GM23338 (cell line): ENCODE measurements around the gene ZNF595. TPM values are rescaled to one million over a fixed set of nuclear protein-coding genes. Genes with fewer than 3 reads are reported as not detected.
A peak's percentile ranks its signal among the peaks of the same experiment; 100 is the strongest.
"Not testable (repeated sequence)": the region's sequence is repeated elsewhere in the genome, so short reads cannot be mapped to it uniquely, and the experiment has no call there.

ENCODE experiments used
- ATAC-seq: fragments of 200-7000 bp; cut with Tn5 transposase; 3 replicates; pipeline ENCODE4 v1.9.1; 2020
- DNase-seq: peaks from one replicate; pipeline ENCODE4 v3.0.0-alpha.2; 2015; ENCODE audit warnings: low spot score
- H2AFZ ChIP-seq: fragments of 200-600 bp; sonication (generic); 2 replicates; pipeline ENCODE4 v1.8.0; 2016; ENCODE audit warnings: antibody characterized with exemption, mild to moderate bottlenecking, moderate library complexity
- H3F3A ChIP-seq: fragments of 200-600 bp; sonication (generic); replicated peaks from 2 replicates; pipeline ENCODE4 v1.8.0; 2017; ENCODE audit warnings: antibody characterized with exemption, mixed run types, low read depth
- H3K27ac ChIP-seq: fragments of 200-600 bp; sonication (generic); 2 replicates; pipeline ENCODE4 v1.6.1; 2016; ENCODE audit warnings: low read depth
- H3K27me3 ChIP-seq: fragments of 200-600 bp; sonication (generic); 2 replicates; pipeline ENCODE4 v1.8.0; 2016; ENCODE audit warnings: mild to moderate bottlenecking, mixed run types, moderate library complexity; ENCODE audit not compliant: insufficient read depth
- H3K36me3 ChIP-seq: fragments of 200-600 bp; sonication (generic); 2 replicates; pipeline ENCODE4 v1.8.0; 2016; ENCODE audit warnings: mild to moderate bottlenecking; ENCODE audit not compliant: insufficient read depth
- H3K4me1 ChIP-seq: fragments of 200-600 bp; sonication (generic); 2 replicates; pipeline ENCODE4 v1.8.0; 2016; ENCODE audit warnings: mild to moderate bottlenecking, moderate library complexity; ENCODE audit not compliant: insufficient read depth
- H3K4me2 ChIP-seq: fragments of 200-600 bp; sonication (generic); 2 replicates; pipeline ENCODE4 v1.7.1; 2017; ENCODE audit warnings: mixed run types
- H3K4me3 ChIP-seq: fragments of 200-600 bp; sonication (generic); 2 replicates; pipeline ENCODE4 v1.6.1; 2016; ENCODE audit warnings: mixed run types
- H3K79me2 ChIP-seq: fragments of 200-600 bp; sonication (generic); replicated peaks from 2 replicates; pipeline ENCODE4 v1.8.0; 2017; ENCODE audit warnings: mild to moderate bottlenecking; ENCODE audit not compliant: insufficient read depth
- H3K9me2 ChIP-seq: fragments of 200-600 bp; sonication (generic); 2 replicates; pipeline ENCODE4 v1.8.0; 2017; ENCODE audit not compliant: insufficient read depth
- H4K20me1 ChIP-seq: fragments of 200-600 bp; sonication (generic); replicated peaks from 2 replicates; pipeline ENCODE4 v1.8.0; 2017; ENCODE audit warnings: mild to moderate bottlenecking; ENCODE audit not compliant: insufficient read depth
- H3K27ac Mint-ChIP-seq: 2 replicates; pipeline ENCODE4 v1.8.0; 2020; ENCODE audit warnings: inconsistent platforms, mild to moderate bottlenecking, moderate library complexity, mixed read lengths
- H3K27me3 Mint-ChIP-seq: 3 replicates; pipeline ENCODE4 v1.8.0; 2022; ENCODE audit warnings: low read depth, mild to moderate bottlenecking, moderate library complexity, mixed read lengths, inconsistent platforms; ENCODE audit not compliant: insufficient read depth, poor library complexity
- H3K36me3 Mint-ChIP-seq: 3 replicates; pipeline ENCODE4 v1.8.0; 2021; ENCODE audit warnings: low read depth, mild to moderate bottlenecking, inconsistent platforms, moderate library complexity, mixed read lengths
- H3K4me1 Mint-ChIP-seq: 3 replicates; pipeline ENCODE4 v1.8.0; 2020; ENCODE audit warnings: mild to moderate bottlenecking, inconsistent platforms, mixed read lengths
- H3K4me3 Mint-ChIP-seq: 3 replicates; pipeline ENCODE4 v1.8.0; 2021; ENCODE audit warnings: moderate library complexity, mild to moderate bottlenecking, inconsistent platforms, mixed read lengths
- H3K9me3 Mint-ChIP-seq: 3 replicates; pipeline ENCODE4 v1.8.0; 2020; ENCODE audit warnings: moderate library complexity, mild to moderate bottlenecking, inconsistent platforms, mixed read lengths
- CTCF ChIP-seq, 2 experiments: fragments of 200-600 bp in 1 of 2; sonication (generic) in 1 of 2; conservative IDR thresholded peaks; 2 replicates each; pipeline versions ENCODE4 v1.5.1 to v1.6.1; 2016 to 2017; ENCODE audit warnings: antibody characterized with exemption in 2 of 2, low read depth in 2 of 2, mild to moderate bottlenecking in 2 of 2, moderate library complexity in 1 of 2
- polyA plus RNA-seq: library from polyadenylated mRNA; unstranded; fragments of >200 nt; fragmentation: Nextera tagmentation; extraction: Ambion mirVana; gene quantifications from 2 replicates; pipeline ENCODE4 v1.2.1, GENCODE V29; 2016
- total RNA-seq: library from RNA; depleted of rRNA; stranded (reverse); fragments of >200 nt; shearing (Covaris generic); gene quantifications from 2 replicates; pipeline ENCODE4 v1.2.3, GENCODE V29; 2014

Gene ZNF595
- total and polyA plus RNA-seq, 2 experiments from 2014 or later: 23.2 to 31.7 TPM

- H3K4me1 Mint-ChIP-seq, H3K27ac ChIP-seq, H3K36me3 Mint-ChIP-seq, H3K36me3 ChIP-seq, H3K4me3 Mint-ChIP-seq, H3K27ac Mint-ChIP-seq, H2AFZ ChIP-seq, H3K4me1 ChIP-seq, H3K4me3 ChIP-seq, H3K27me3 ChIP-seq, H3F3A ChIP-seq, H3K27me3 Mint-ChIP-seq, H4K20me1 ChIP-seq, H3K4me2 ChIP-seq, H3K79me2 ChIP-seq, H3K9me2 ChIP-seq: not testable (repeated sequence)
- DNase-seq: peak; percentile 60
- peaks cover 18% of the 10 kb centered on the region; the same call in 2 of the 3 replicates for H3K9me3 Mint-ChIP-seq
- peak; percentile 32 to 48 for TF ChIP-seq CTCF (conservative IDR thresholded peaks at IDR 0.05; ENCODE audit: low read depth in 2 of 2)
- ATAC-seq: peak; percentile 54
Observed at GRCh38 chr4:11816-12417, 41.2 kb upstream of the ZNF595 start.

GRCh38 chr4:18128-18527 lies 35.0 kb upstream of the ZNF595 start:
- not testable (repeated sequence) for ATAC-seq, H2AFZ ChIP-seq, H3F3A ChIP-seq, H3K4me1 Mint-ChIP-seq, H3K27ac ChIP-seq, H4K20me1 ChIP-seq, DNase-seq, H3K4me2 ChIP-seq, H3K79me2 ChIP-seq, H3K27me3 Mint-ChIP-seq, H3K36me3 Mint-ChIP-seq, H3K27me3 ChIP-seq, H3K4me3 ChIP-seq, H3K27ac Mint-ChIP-seq, H3K9me2 ChIP-seq, H3K4me3 Mint-ChIP-seq, H3K36me3 ChIP-seq, H3K4me1 ChIP-seq
- H3K9me3 Mint-ChIP-seq: peaks cover 24% of the 10 kb centered on the region

DNA sequence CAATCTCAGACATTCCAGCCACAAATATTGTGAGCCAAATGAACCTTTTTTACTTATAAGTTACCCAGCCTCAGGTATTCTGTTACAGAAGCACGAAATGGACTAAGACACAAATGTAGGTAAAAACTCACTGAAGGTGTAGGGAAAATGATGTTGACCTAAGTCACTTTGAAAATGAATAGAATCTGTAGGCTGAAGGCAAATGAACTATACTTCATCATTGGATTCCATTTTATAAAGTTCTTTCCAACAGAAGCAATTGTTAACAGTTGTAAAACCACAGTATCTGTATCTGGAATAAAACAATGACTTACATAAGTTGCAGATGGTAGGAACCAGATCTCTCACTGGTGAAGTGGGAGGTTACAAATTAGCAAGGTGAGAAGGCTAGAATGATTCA lies 34.5 kb upstream of the ZNF595 start:
- not testable (repeated sequence) for H3K36me3 ChIP-seq, H3K27me3 Mint-ChIP-seq, H3K79me2 ChIP-seq, H3K4me1 ChIP-seq, H3K27ac Mint-ChIP-seq, H3K4me1 Mint-ChIP-seq, DNase-seq, H3K27me3 ChIP-seq, H3K9me2 ChIP-seq, H2AFZ ChIP-seq, ATAC-seq, H3K4me3 ChIP-seq, H3K27ac ChIP-seq, H3F3A ChIP-seq, H3K4me3 Mint-ChIP-seq, H4K20me1 ChIP-seq, H3K36me3 Mint-ChIP-seq, H3K4me2 ChIP-seq
- H3K9me3 Mint-ChIP-seq: peaks cover 24% of the 10 kb centered on the region

GRCh38 chr4:22882-23281 lies 30.2 kb upstream of the ZNF595 start:
- H3K4me3 Mint-ChIP-seq, ATAC-seq, H3K4me1 Mint-ChIP-seq, H3K27ac Mint-ChIP-seq, H3K36me3 Mint-ChIP-seq, H3K79me2 ChIP-seq, H4K20me1 ChIP-seq, H3K9me2 ChIP-seq, H3K27ac ChIP-seq, DNase-seq, H3K36me3 ChIP-seq, H3K27me3 Mint-ChIP-seq, H3K4me2 ChIP-seq, H3K4me1 ChIP-seq, H2AFZ ChIP-seq, H3K4me3 ChIP-seq, H3F3A ChIP-seq, H3K27me3 ChIP-seq: not testable (repeated sequence)
- H3K9me3 Mint-ChIP-seq: peaks cover 30% of the 10 kb centered on the region

DNA sequence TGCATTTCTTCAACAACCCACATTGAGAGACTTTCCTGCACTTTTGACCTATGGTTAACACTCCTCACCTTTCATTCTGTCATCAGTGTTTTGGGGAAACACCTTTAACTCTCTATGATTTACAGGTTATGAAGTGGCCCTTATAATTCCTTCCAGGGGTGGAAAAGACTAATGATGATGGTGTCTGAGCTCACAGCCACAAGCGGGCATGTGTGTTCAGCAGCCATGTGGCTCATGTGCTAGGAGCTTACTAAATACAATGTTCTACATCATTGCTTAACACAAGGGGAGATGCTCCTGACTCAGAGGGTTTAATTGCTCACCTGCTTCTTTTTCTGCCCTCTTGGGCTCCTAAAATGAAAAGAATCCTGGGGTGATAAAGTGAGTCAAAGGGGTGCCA lies 28.8 kb upstream of the ZNF595 start:
- not testable (repeated sequence) for H3K36me3 Mint-ChIP-seq, H4K20me1 ChIP-seq, H3K4me1 Mint-ChIP-seq, H3K27me3 ChIP-seq, H3K79me2 ChIP-seq, DNase-seq, H3K27ac ChIP-seq, H3K27ac Mint-ChIP-seq, H3K4me3 Mint-ChIP-seq, H3K4me1 ChIP-seq, H2AFZ ChIP-seq, H3K4me2 ChIP-seq, H3K4me3 ChIP-seq, ATAC-seq, H3K36me3 ChIP-seq, H3K27me3 Mint-ChIP-seq, H3K9me2 ChIP-seq, H3F3A ChIP-seq
- peaks cover 29% of the 10 kb centered on the region for H3K9me3 Mint-ChIP-seq

DNA sequence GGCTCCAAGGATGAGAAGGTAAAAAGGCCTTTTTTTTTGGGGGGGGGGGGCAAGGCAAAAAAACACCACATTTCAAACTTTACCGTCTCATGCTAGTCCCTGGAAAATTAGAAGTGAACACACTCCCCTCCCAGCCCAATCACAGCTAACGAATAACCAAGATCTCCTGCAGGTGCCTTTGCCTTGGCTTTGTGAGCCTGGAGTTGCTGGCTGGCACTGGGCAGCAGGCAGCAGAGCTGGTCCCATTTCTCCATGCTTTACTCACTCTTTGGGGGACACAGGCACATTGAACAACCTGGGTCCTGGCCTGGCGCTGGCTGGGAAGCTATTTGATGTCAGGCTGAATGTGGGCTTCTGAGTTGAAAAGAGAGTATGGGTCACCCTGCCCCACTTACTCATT lies 25.6 kb upstream of the ZNF595 start:
- not testable (repeated sequence) for H3K9me2 ChIP-seq, H3K27me3 Mint-ChIP-seq, H3K36me3 Mint-ChIP-seq, H3K4me3 Mint-ChIP-seq, H4K20me1 ChIP-seq, H3K79me2 ChIP-seq, H3K36me3 ChIP-seq, H2AFZ ChIP-seq, H3K4me1 Mint-ChIP-seq, DNase-seq, H3K4me3 ChIP-seq, H3K27ac ChIP-seq, H3K27ac Mint-ChIP-seq, H3F3A ChIP-seq, H3K4me1 ChIP-seq, H3K4me2 ChIP-seq, ATAC-seq, H3K27me3 ChIP-seq
- H3K9me3 Mint-ChIP-seq: peaks cover 23% of the 10 kb centered on the region
